Loucy (cell line): Measurements from ENCODE around the gene PIAS1.

Experiments
- H2AFZ ChIP-seq: fragments of 200-600 bp; sonication (generic); 2 replicates; pipeline ENCODE4 v1.6.0; 2016; ENCODE audit warnings: antibody characterized with exemption, mild to moderate bottlenecking, low read length, moderate library complexity
- H3F3A ChIP-seq: fragments of 200-600 bp; 2 replicates; pipeline ENCODE4 v1.6.0; 2016; ENCODE audit warnings: antibody characterized with exemption, low read depth, mild to moderate bottlenecking
- H3K27me3 ChIP-seq: fragments of 200-600 bp; sonication (generic); 2 replicates; pipeline ENCODE4 v1.6.1; 2014; ENCODE audit warnings: low read length, mild to moderate bottlenecking; ENCODE audit not compliant: insufficient read depth, poor library complexity, severe bottlenecking
- H3K36me3 ChIP-seq: fragments of 200-600 bp; sonication (generic); 2 replicates; pipeline ENCODE4 v1.6.1; 2016; ENCODE audit warnings: low read length; ENCODE audit not compliant: insufficient read depth
- H3K4me1 ChIP-seq: fragments of 200-600 bp; sonication (generic); 2 replicates; pipeline ENCODE4 v1.5.1; 2014; ENCODE audit warnings: low read length, mild to moderate bottlenecking; ENCODE audit not compliant: insufficient read depth, poor library complexity, severe bottlenecking
- H3K4me2 ChIP-seq: fragments of 200-600 bp; sonication (generic); 2 replicates; pipeline ENCODE4 v1.6.0; 2014; ENCODE audit warnings: antibody characterized with exemption, low read length, low read depth, mild to moderate bottlenecking; ENCODE audit not compliant: poor library complexity, severe bottlenecking
- H3K4me3 ChIP-seq: fragments of 200-600 bp; sonication (generic); 2 replicates; pipeline ENCODE4 v1.5.1; 2014; ENCODE audit warnings: low read length, mild to moderate bottlenecking, mixed read lengths; ENCODE audit not compliant: poor library complexity, severe bottlenecking
- H3K79me2 ChIP-seq: fragments of 200-600 bp; sonication (generic); 2 replicates; pipeline ENCODE4 v1.6.1; 2014; ENCODE audit warnings: low read length; ENCODE audit not compliant: insufficient read depth
- H3K9ac ChIP-seq: fragments of 200-600 bp; sonication (generic); 2 replicates; pipeline ENCODE4 v1.6.0; 2014; ENCODE audit warnings: mild to moderate bottlenecking, low read depth, low read length, moderate library complexity; ENCODE audit not compliant: poor library complexity, severe bottlenecking
- H3K9me2 ChIP-seq: fragments of 200-600 bp; sonication (generic); replicated peaks from 2 replicates; pipeline ENCODE4 v1.6.1; 2016; ENCODE audit warnings: low read depth, low read length, mixed read lengths
- H3K9me3 ChIP-seq: fragments of 200-600 bp; sonication (generic); 2 replicates; pipeline ENCODE4 v1.6.1; 2014; ENCODE audit warnings: mild to moderate bottlenecking, antibody characterized with exemption, low read length, low read depth; ENCODE audit not compliant: insufficient read depth
- H4K20me1 ChIP-seq: fragments of 200-600 bp; sonication (generic); 2 replicates; pipeline ENCODE4 v1.6.0; 2014; ENCODE audit warnings: antibody characterized with exemption, low read length, mild to moderate bottlenecking; ENCODE audit not compliant: insufficient read depth, poor library complexity, severe bottlenecking
- CTCF ChIP-seq: fragments of 200-600 bp; sonication (generic); conservative IDR thresholded peaks from 2 replicates; pipeline ENCODE4 v1.5.1; 2014; ENCODE audit warnings: mild to moderate bottlenecking, antibody characterized with exemption, low read length
- EZH2phosphoT487 ChIP-seq: fragments of 200-600 bp; IDR thresholded peaks from 2 replicates; pipeline ENCODE4 v1.6.1; 2018; ENCODE audit warnings: antibody characterized with exemption, mild to moderate bottlenecking, moderate library complexity, borderline replicate concordance

Gene PIAS1

GRCh38 chr15:68151277-68151676, 97.2 kb downstream of the PIAS1 start:
- Histone ChIP-seq H3K4me3 (no peak overlapping the region), H3K9me2 (no peaks in the 10 kb centered on the region), H3K4me2 (no peak overlapping the region), H3K79me2 (no peaks in the 10 kb centered on the region), H3K27me3 (no peaks in the 10 kb centered on the region), H4K20me1 (no peaks in the 10 kb centered on the region), H3K4me1 (no peaks in the 10 kb centered on the region), H3F3A (no peaks in the 10 kb centered on the region), H3K9ac (no peak overlapping the region), H3K36me3 (peaks cover 66% of the 10 kb centered on the region), H3K9me3 (no peaks in the 10 kb centered on the region), H2AFZ (no peak overlapping the region)
- TF ChIP-seq EZH2phosphoT487 (no peak), CTCF (no peak)

- no peak overlapping the region for H3K4me3 ChIP-seq
- no peaks in the 10 kb centered on the region for H3K4me1 ChIP-seq
- no peak for TF ChIP-seq CTCF
- TF ChIP-seq EZH2phosphoT487: no peak
- no peaks in the 10 kb centered on the region for H3K9me3 ChIP-seq
- no peak overlapping the region for H3K9ac ChIP-seq
- no peaks in the 10 kb centered on the region for H3K79me2 ChIP-seq
- H3K9me2 ChIP-seq: no peaks in the 10 kb centered on the region
- no peaks in the 10 kb centered on the region for H3F3A ChIP-seq
- H3K36me3 ChIP-seq: peaks cover 63% of the 10 kb centered on the region; the same call in 1 of the 2 replicates
- H3K27me3 ChIP-seq: no peaks in the 10 kb centered on the region
- no peak overlapping the region for H2AFZ ChIP-seq
- H4K20me1 ChIP-seq: no peaks in the 10 kb centered on the region
- no peak overlapping the region for H3K4me2 ChIP-seq
Measured at GRCh38 chr15:68152342-68152741, 98.2 kb downstream of the PIAS1 start.

GRCh38 chr15:68154923-68155559, 100.9 kb downstream of the PIAS1 start:
- H2AFZ ChIP-seq: no peak overlapping the region
- no peaks in the 10 kb centered on the region for H3K27me3 ChIP-seq
- TF ChIP-seq CTCF (peak; percentile 89), EZH2phosphoT487 (no peak)
- no peak overlapping the region for H3K4me3 ChIP-seq
- H3K9me2 ChIP-seq: no peaks in the 10 kb centered on the region
- H3K79me2 ChIP-seq: no peaks in the 10 kb centered on the region
- H3K9ac ChIP-seq: no peak overlapping the region
- H3K36me3 ChIP-seq: peaks cover 72% of the 10 kb centered on the region
- H3K4me1 ChIP-seq: no peaks in the 10 kb centered on the region
- no peak overlapping the region for H3K4me2 ChIP-seq
- no peaks in the 10 kb centered on the region for H3K9me3 ChIP-seq
- H4K20me1 ChIP-seq: no peaks in the 10 kb centered on the region
- H3F3A ChIP-seq: no peaks in the 10 kb centered on the region
